Panc1 (cell line): ENCODE data around the gene SAMD15. TPM values are rescaled to one million over a fixed set of nuclear protein-coding genes. Genes with fewer than 3 reads are reported as not detected.
"Not testable (repeated sequence)": the region's sequence is repeated elsewhere in the genome, so short reads cannot be mapped to it uniquely, and the experiment has no call there.

Source experiments
- ATAC-seq: fragments of 200-7000 bp; cut with Tn5 transposase; 2 replicates; pipeline ENCODE4 v1.9.1; 2020; ENCODE audit warnings: mild to moderate bottlenecking, moderate library complexity
- BruUV-seq: library from RNA; stranded (reverse); fragments of 400-500 nt; replicated peaks from 2 replicates; lab custom pipeline; 2021; lab: Mats Ljungman, UMichigan
- CTCF ChIA-PET: fragments of 300-600 bp; sonication (Branson Sonifier 250); formaldehyde crosslinking; loops from one replicate; lab custom pipeline; 2022; ENCODE audit warnings: antibody characterized with exemption; lab: Charles Lee
- POLR2A ChIA-PET: fragments of 300-600 bp; sonication (Branson Sonifier 250); formaldehyde crosslinking; loops from one replicate; lab custom pipeline; 2022; ENCODE audit warnings: antibody characterized with exemption; lab: Charles Lee
- DNase-seq: peaks from one replicate; pipeline ENCODE4 v3.0.0-alpha.2; 2010; ENCODE audit warnings: low read depth, low spot score
- H3K27ac ChIP-seq: 2 replicates; pipeline ENCODE4 v1.5.1; 2011; ENCODE audit warnings: mild to moderate bottlenecking, low read length, inconsistent platforms
- H3K27me3 ChIP-seq: fragments of 200-500 bp; sonication (Bioruptor generic); 2 replicates; pipeline ENCODE4 v1.6.0; 2014; ENCODE audit warnings: low read length, inconsistent platforms; ENCODE audit not compliant: control insufficient read depth, insufficient read depth
- H3K36me3 ChIP-seq: fragments of 200-500 bp; sonication (Bioruptor generic); 2 replicates; pipeline ENCODE4 v1.5.1; 2014; ENCODE audit warnings: inconsistent platforms, mild to moderate bottlenecking, low read length, moderate library complexity; ENCODE audit not compliant: control insufficient read depth, insufficient read depth
- H3K4me1 ChIP-seq: 2 replicates; pipeline ENCODE4 v1.5.1; 2011; ENCODE audit warnings: inconsistent platforms, mild to moderate bottlenecking, low read length, moderate library complexity; ENCODE audit not compliant: control insufficient read depth, insufficient read depth
- H3K4me3 ChIP-seq, 2 experiments: 2 replicates each; pipeline ENCODE4 v1.5.1; 2011 to 2012; ENCODE audit warnings: low read depth in 2 of 2, low read length in 2 of 2, mild to moderate bottlenecking in 2 of 2, inconsistent platforms in 1 of 2, moderate library complexity in 1 of 2
- H3K9me3 ChIP-seq: fragments of 200-500 bp; sonication (Bioruptor generic); 2 replicates; pipeline ENCODE4 v1.5.1; 2014; ENCODE audit warnings: low read depth, mild to moderate bottlenecking, inconsistent platforms, low read length, moderate library complexity; ENCODE audit not compliant: control insufficient read depth, insufficient read depth
- POLR2AphosphoS5 ChIP-seq: IDR thresholded peaks from 2 replicates; pipeline ENCODE4 v1.6.1; 2012; ENCODE audit warnings: mild to moderate bottlenecking, low read depth, low read length, moderate library complexity
- SIN3A ChIP-seq: IDR thresholded peaks from 2 replicates; pipeline ENCODE4 v1.6.1; 2012; ENCODE audit warnings: low read depth, mild to moderate bottlenecking, low read length, moderate library complexity, borderline replicate concordance; ENCODE audit not compliant: insufficient read depth
- TCF7L2 ChIP-seq: IDR thresholded peaks from 2 replicates; pipeline ENCODE4 v1.6.1; 2011; ENCODE audit warnings: mild to moderate bottlenecking, low read depth, low read length, inconsistent platforms
- in situ Hi-C: cut with HindIII; loops from 2 replicates; pipeline ENCODE4 v1.10.0; 2016; ENCODE audit warnings: low sequenced_read_pairs, low pct_unique_long_range_greater_than_20kb
- intact Hi-C: fragments of 100-400 bp; cut with micrococcal nuclease; formaldehyde crosslinking; loops from one replicate; pipeline ENCODE4 v1.10.0; 2022; ENCODE audit not compliant: unreplicated experiment
- total RNA-seq: library from RNA; stranded (reverse); gene quantifications from one replicate; pipeline ENCODE4 v1.2.1, GENCODE V29; 2021; ENCODE audit not compliant: unreplicated experiment
- TF ChIP-seq, protein P1 (sequence below): fragments of 450-650 bp; IDR thresholded peaks from 2 replicates; pipeline ENCODE4 v1.5.1; 2017; ENCODE audit warnings: mild to moderate bottlenecking
- TF ChIP-seq, protein P2 (sequence below), 2 experiments: IDR thresholded peaks; 2 replicates each; pipeline ENCODE4 v1.6.1; 2011 to 2012; ENCODE audit warnings: low read depth in 2 of 2, control low read depth in 1 of 2, low read length in 1 of 2, mild to moderate bottlenecking in 1 of 2, moderate library complexity in 1 of 2; ENCODE audit not compliant: insufficient read depth in 1 of 2

The SAMD15 gene
- total RNA-seq, 1 experiment from 2014 or later: 1.4 TPM

DNA sequence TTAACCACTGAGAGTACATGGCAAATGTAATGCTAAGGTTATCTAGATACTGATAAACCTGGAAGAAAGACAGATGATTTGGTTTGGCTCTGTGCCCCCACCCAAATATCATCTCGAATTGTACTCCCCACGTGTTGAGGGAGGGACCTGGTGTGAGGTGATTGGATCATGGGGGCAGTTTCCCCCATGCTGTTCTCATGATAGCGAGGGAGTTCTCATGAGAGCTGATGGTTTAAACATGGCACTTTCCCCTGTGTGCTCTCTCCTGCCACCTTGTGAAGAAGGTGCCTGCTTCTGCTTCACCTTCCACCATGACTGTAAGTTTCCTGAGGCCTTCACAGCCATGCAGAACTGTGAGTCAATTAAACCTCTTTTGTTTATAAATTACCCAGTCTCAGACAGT, 32.0 kb downstream of the SAMD15 start:
- H3K9me3 ChIP-seq: no peaks in the 10 kb centered on the region
- no peaks in the 10 kb centered on the region for H3K27me3 ChIP-seq
- intact Hi-C loops (no loop called here), in situ Hi-C loops (no loop called here)
- ChIA-PET POLR2A (no interaction called here), CTCF (interaction anchor here (0.6 to 0.7 kb wide), 2 partner anchors 9 to 261 kb away, joined by 3 read pairs; no protein-coding TSS in a partner anchor)
- ATAC-seq (peak; percentile 70), DNase-seq (no peak)
- no peaks in the 10 kb centered on the region for H3K36me3 ChIP-seq
- H3K4me1 ChIP-seq: no peaks in the 10 kb centered on the region
- no peak for TF ChIP-seq POLR2AphosphoS5
- TF ChIP-seq, protein P1, sequence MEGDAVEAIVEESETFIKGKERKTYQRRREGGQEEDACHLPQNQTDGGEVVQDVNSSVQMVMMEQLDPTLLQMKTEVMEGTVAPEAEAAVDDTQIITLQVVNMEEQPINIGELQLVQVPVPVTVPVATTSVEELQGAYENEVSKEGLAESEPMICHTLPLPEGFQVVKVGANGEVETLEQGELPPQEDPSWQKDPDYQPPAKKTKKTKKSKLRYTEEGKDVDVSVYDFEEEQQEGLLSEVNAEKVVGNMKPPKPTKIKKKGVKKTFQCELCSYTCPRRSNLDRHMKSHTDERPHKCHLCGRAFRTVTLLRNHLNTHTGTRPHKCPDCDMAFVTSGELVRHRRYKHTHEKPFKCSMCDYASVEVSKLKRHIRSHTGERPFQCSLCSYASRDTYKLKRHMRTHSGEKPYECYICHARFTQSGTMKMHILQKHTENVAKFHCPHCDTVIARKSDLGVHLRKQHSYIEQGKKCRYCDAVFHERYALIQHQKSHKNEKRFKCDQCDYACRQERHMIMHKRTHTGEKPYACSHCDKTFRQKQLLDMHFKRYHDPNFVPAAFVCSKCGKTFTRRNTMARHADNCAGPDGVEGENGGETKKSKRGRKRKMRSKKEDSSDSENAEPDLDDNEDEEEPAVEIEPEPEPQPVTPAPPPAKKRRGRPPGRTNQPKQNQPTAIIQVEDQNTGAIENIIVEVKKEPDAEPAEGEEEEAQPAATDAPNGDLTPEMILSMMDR: peak; percentile 64
- no peak for TF ChIP-seq TCF7L2
- no peak overlapping the region for H3K27ac ChIP-seq
- H3K4me3 ChIP-seq: no peak overlapping the region
- no TSS peak for BruUV-seq

DNA sequence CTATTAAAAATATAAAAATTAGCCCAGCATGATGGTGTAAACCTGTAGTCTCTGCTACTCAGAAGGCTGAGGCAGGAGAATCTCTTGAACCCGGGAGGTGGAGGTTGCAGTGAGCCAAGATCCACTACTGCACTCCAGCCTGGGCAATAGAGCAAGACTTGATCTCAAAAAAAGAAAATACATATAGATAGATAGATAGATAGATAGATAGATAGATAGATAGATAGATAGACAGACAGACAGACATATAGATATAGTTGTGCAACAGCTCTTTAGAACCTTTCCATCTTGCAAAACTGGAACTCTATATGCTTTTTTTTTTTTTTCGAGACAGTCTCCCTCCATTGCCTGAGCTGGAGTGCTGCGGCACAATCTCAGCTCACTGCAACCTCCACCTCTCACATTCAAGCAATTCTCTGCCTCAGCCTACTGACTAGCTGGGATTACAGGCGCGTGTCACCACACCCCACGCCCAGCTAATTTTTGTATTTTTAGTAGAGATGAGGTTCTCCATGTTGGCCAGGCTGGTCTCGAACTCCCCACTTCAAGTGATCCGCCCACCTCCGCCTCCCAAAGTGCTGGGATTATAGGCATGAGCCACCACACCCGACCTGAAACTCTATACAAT, 38.3 kb downstream of the SAMD15 start:
- DNase-seq, POLR2A ChIA-PET, in situ Hi-C loops, H3K9me3 ChIP-seq, H3K27ac ChIP-seq, H3K27me3 ChIP-seq, intact Hi-C loops, H3K4me1 ChIP-seq, ATAC-seq, H3K36me3 ChIP-seq, BruUV-seq, H3K4me3 ChIP-seq, CTCF ChIA-PET: not testable (repeated sequence)

DNA sequence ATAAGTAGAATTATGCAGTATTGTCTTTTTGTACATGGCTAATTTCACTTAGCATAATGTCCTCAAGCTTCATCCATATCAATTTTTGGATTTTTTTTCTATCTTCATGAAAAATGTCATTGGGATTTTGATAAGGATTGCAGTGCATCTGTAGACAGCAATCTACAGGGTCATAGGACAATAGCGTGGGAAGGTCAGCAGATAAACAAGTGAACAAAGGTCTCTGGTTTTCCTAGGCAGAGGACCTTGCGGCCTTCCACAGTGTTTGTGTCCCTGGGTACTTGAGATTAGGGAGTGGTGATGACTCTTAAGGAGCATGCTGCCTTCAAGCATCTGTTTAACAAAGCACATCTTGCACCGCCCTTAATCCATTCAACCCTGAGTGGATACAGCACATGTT, 38.9 kb downstream of the SAMD15 start:
- H3K9me3 ChIP-seq, H3K27me3 ChIP-seq, H3K27ac ChIP-seq, CTCF ChIA-PET, DNase-seq, H3K4me3 ChIP-seq, H3K4me1 ChIP-seq, POLR2A ChIA-PET, intact Hi-C loops, ATAC-seq, H3K36me3 ChIP-seq, in situ Hi-C loops, BruUV-seq: not testable (repeated sequence)

DNA sequence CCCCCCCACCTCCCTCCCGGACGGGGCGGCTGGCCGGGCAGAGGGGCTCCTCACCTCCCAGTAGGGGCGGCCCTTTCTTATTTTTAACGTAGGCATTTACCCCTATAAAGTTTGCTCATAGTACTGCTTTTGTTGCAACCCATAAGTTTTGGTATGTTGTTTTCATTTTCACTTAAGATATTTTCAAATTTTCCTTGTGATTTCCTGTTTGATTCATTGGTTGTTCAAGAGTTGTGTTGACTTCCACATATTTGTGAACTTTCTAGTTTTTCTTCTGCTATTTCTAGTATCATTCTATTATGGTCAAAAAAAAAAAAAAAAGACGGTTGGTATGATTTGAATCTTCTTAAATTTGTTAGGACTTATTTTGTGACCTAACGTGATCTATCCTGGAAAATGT, 39.7 kb downstream of the SAMD15 start:
- ATAC-seq (no peak), DNase-seq (no peak)
- in situ Hi-C loops (no loop called here), intact Hi-C loops (no loop called here)
- Histone ChIP-seq H3K9me3 (no peaks in the 10 kb centered on the region), H3K4me3 (no peak overlapping the region), H3K36me3 (no peaks in the 10 kb centered on the region), H3K27me3 (no peaks in the 10 kb centered on the region), H3K4me1 (no peaks in the 10 kb centered on the region), H3K27ac (no peak overlapping the region)
- CTCF ChIA-PET: no interaction called here
- no TSS peak for BruUV-seq
- POLR2A ChIA-PET: no interaction called here
- TF ChIP-seq POLR2AphosphoS5 (no peak), TCF7L2 (no peak), SIN3A (no peak)
- TF ChIP-seq, protein P2, sequence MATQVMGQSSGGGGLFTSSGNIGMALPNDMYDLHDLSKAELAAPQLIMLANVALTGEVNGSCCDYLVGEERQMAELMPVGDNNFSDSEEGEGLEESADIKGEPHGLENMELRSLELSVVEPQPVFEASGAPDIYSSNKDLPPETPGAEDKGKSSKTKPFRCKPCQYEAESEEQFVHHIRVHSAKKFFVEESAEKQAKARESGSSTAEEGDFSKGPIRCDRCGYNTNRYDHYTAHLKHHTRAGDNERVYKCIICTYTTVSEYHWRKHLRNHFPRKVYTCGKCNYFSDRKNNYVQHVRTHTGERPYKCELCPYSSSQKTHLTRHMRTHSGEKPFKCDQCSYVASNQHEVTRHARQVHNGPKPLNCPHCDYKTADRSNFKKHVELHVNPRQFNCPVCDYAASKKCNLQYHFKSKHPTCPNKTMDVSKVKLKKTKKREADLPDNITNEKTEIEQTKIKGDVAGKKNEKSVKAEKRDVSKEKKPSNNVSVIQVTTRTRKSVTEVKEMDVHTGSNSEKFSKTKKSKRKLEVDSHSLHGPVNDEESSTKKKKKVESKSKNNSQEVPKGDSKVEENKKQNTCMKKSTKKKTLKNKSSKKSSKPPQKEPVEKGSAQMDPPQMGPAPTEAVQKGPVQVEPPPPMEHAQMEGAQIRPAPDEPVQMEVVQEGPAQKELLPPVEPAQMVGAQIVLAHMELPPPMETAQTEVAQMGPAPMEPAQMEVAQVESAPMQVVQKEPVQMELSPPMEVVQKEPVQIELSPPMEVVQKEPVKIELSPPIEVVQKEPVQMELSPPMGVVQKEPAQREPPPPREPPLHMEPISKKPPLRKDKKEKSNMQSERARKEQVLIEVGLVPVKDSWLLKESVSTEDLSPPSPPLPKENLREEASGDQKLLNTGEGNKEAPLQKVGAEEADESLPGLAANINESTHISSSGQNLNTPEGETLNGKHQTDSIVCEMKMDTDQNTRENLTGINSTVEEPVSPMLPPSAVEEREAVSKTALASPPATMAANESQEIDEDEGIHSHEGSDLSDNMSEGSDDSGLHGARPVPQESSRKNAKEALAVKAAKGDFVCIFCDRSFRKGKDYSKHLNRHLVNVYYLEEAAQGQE (IDR thresholded peaks at IDR 0.05; ENCODE audit: insufficient read depth in 1 of 2, low read depth in 2 of 2, low read length in 1 of 2): no peak
- TF ChIP-seq, protein P1: no peak
